Esophagus muscularis mucosa (tissue), 3 donors: ENCODE results near the gene NTN3.

Experiments
- POLR2A ChIP-seq: fragments of 450-650 bp; IDR thresholded peaks from one replicate; pipeline ENCODE4 v1.6.1; 2017; ENCODE audit warnings: antibody characterized with exemption, moderate library complexity, mild to moderate bottlenecking, low read depth
- TF ChIP-seq, protein P1 (sequence below), 3 experiments: fragments of 200-600 bp in 2 of 3; fragments of 450-650 bp in 1 of 3; sonication (generic) in 2 of 3; IDR thresholded peaks; one replicate each; pipeline ENCODE4 v1.5.1; 2017 to 2019; ENCODE audit warnings: antibody characterized with exemption in 3 of 3, mild to moderate bottlenecking in 2 of 3, moderate library complexity in 1 of 3

DNA sequence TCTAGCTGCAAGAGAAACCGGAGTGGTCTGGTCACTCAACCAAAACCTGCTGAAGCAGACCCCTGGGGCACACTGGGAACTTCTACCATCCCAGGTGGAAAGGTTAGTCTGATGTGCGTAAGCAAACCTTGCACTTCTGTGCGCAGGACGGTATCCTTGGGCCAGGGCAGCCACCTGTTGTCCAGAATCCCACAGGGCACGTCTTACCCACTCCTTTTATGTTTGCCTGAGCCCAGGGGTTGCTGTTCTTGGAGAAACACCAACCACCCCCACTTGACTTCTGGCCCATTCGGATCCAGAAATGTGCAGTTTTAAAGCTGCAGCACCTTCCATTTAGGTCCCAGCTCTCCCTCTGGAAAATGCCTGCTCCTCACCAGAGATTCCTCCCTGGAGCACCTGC is 22.5 kb downstream of the NTN3 start:
- TF ChIP-seq, protein P1, sequence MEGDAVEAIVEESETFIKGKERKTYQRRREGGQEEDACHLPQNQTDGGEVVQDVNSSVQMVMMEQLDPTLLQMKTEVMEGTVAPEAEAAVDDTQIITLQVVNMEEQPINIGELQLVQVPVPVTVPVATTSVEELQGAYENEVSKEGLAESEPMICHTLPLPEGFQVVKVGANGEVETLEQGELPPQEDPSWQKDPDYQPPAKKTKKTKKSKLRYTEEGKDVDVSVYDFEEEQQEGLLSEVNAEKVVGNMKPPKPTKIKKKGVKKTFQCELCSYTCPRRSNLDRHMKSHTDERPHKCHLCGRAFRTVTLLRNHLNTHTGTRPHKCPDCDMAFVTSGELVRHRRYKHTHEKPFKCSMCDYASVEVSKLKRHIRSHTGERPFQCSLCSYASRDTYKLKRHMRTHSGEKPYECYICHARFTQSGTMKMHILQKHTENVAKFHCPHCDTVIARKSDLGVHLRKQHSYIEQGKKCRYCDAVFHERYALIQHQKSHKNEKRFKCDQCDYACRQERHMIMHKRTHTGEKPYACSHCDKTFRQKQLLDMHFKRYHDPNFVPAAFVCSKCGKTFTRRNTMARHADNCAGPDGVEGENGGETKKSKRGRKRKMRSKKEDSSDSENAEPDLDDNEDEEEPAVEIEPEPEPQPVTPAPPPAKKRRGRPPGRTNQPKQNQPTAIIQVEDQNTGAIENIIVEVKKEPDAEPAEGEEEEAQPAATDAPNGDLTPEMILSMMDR (IDR thresholded peaks at IDR 0.05) = no peak
- no peak for TF ChIP-seq POLR2A
